Measurements from ENCODE around the gene ACTRT2.

GRCh38 chr1:3030663-3031381 lies 9.6 kb downstream of the ACTRT2 start:
- TF ChIP-seq CTCF (IDR thresholded peaks at IDR 0.05) (no peak), EZH2 (IDR thresholded peaks at IDR 0.05; ENCODE audit: borderline replicate concordance, insufficient read depth, low read depth, low read length, poor library complexity, severe bottlenecking) (no peak)
